ENCODE data around the gene VWC2.
A peak's percentile ranks its signal among the peaks of the same experiment; 100 is the strongest.
"Not testable (repeated sequence)": the region's sequence is repeated elsewhere in the genome, so short reads cannot be mapped to it uniquely, and the experiment has no call there.

VWC2 gene

GRCh38 chr7:49787980-49788379, 14.5 kb downstream of the VWC2 start:
- DNase-seq, result no peak

GRCh38 chr7:49788455-49789059, 15.1 kb downstream of the VWC2 start:
- DNase-seq, result no peak

GRCh38 chr7:49789736-49790135, 16.3 kb downstream of the VWC2 start:
- DNase-seq, result no peak

GRCh38 chr7:49790209-49790608, 16.8 kb downstream of the VWC2 start:
- no peak for DNase-seq

GRCh38 chr7:49791088-49791741, 17.8 kb downstream of the VWC2 start:
- DNase-seq, result peak; percentile 40 to 60

- DNase-seq, result no peak
These were observed 24.7 kb downstream of the VWC2 start for GRCh38 chr7:49797987-49798660.

- no peak for DNase-seq
These were observed 26.6 kb downstream of the VWC2 start for GRCh38 chr7:49800031-49800430.

- DNase-seq, result no peak
These were observed 29.2 kb downstream of the VWC2 start for GRCh38 chr7:49802600-49802999.

- DNase-seq, result no peak
These were observed 30.4 kb downstream of the VWC2 start for GRCh38 chr7:49803812-49804211.

- DNase-seq, result no peak
These were observed 32.1 kb downstream of the VWC2 start for GRCh38 chr7:49805371-49806007.

- no peak for DNase-seq
These were observed 39.1 kb downstream of the VWC2 start for GRCh38 chr7:49812534-49812933.

- no peak for DNase-seq
These were observed 43.8 kb downstream of the VWC2 start for GRCh38 chr7:49817279-49817678.

- no peak for DNase-seq
These were observed 47.7 kb downstream of the VWC2 start for GRCh38 chr7:49821181-49821580.

- DNase-seq, result no peak
These were observed 49.4 kb downstream of the VWC2 start for GRCh38 chr7:49822856-49823255.

- DNase-seq, result no peak
These were observed 50.1 kb downstream of the VWC2 start for GRCh38 chr7:49823566-49823965.

GRCh38 chr7:49839863-49840645, 66.6 kb downstream of the VWC2 start:
- no peak for DNase-seq

- DNase-seq, result no peak
These were observed 67.4 kb downstream of the VWC2 start for GRCh38 chr7:49840751-49841405.

- no peak for DNase-seq
These were observed 72.2 kb downstream of the VWC2 start for GRCh38 chr7:49845626-49846025.

GRCh38 chr7:49848211-49848841, 74.9 kb downstream of the VWC2 start:
- DNase-seq, result no peak

GRCh38 chr7:49850921-49851613, 77.6 kb downstream of the VWC2 start:
- no peak for DNase-seq

- DNase-seq, result not testable (repeated sequence)
These were observed 78.1 kb downstream of the VWC2 start for GRCh38 chr7:49851614-49851934.

Data from SHP77 (cell line).